Measurements from ENCODE around the gene PINK1. TPM values are rescaled to one million over a fixed set of nuclear protein-coding genes. Genes with fewer than 3 reads are reported as not detected.

Gene PINK1
- total RNA-seq = 39.4 and 48.2 TPM in 2 replicates

GRCh38 chr1:20633190-20634064, at the start of gene PINK1:
PINK1 (plus strand) TSS chr1:20633458; CDS start chr1:20633549, 91 bp downstream.

GRCh38 chr1:20588634-20589225, 44.5 kb upstream of the PINK1 start, which contains the start of gene CDA:
CDA (plus strand) TSS chr1:20589097; CDS start chr1:20589130, 33 bp downstream.

GRCh38 chr1:20661207-20662109, 28.2 kb downstream of the PINK1 start, which contains the start of gene DDOST:
DDOST (minus strand) TSS chr1:20661369; CDS start chr1:20661350, 19 bp downstream.

Other genes with a start within 250 kb of the PINK1 start
- 3.7 and 6.7 TPM in 2 replicates for gene CAMK2N1, start 147.2 kb upstream of the PINK1 start, total RNA-seq
- gene MUL1, start 125.3 kb upstream of the PINK1 start, total RNA-seq = 22.4 and 23.5 TPM in 2 replicates
- 1.2 and 2.2 TPM in 2 replicates for gene FAM43B, start 80.9 kb upstream of the PINK1 start, total RNA-seq
- gene CDA, start 44.4 kb upstream of the PINK1 start, total RNA-seq = not detected in 2 replicates
- gene DDOST, start 27.9 kb downstream of the PINK1 start, total RNA-seq = 241 and 264 TPM in 2 replicates
- gene KIF17, start 84.5 kb downstream of the PINK1 start, total RNA-seq = 0.37 and 0.44 TPM in 2 replicates
- 0.25 and 0.59 TPM in 2 replicates for gene SH2D5, start 99.2 kb downstream of the PINK1 start, total RNA-seq
- gene HP1BP3, start 153.8 kb downstream of the PINK1 start, total RNA-seq = 119 and 141 TPM in 2 replicates